Forelimb muscle (tissue), 1 donor: ENCODE measurements around the gene SSR2. TPM values are rescaled to one million over a fixed set of nuclear protein-coding genes. Genes with fewer than 3 reads are reported as not detected.

Experiments used
- DNase-seq: peaks from one replicate; pipeline ENCODE4 v3.0.0-alpha.2; 2013; ENCODE audit warnings: low read depth
- polyA plus RNA-seq: library from polyadenylated mRNA; unstranded; fragments of 120-200 nt; gene quantifications from one replicate; pipeline ENCODE4 v1.2.1, GENCODE V29; 2013; ENCODE audit not compliant: insufficient read length

The SSR2 gene
- polyA plus RNA-seq, 1 donor = 218 TPM

- no peak for DNase-seq
Measured at GRCh38 chr1:155974208-155975115, 46.3 kb downstream of the SSR2 start.

- DNase-seq = no peak
Measured at GRCh38 chr1:155973723-155974122, 47.0 kb downstream of the SSR2 start.

- DNase-seq = no peak
Measured at GRCh38 chr1:155971910-155972809, 48.6 kb downstream of the SSR2 start.

- no peak for DNase-seq
Measured at GRCh38 chr1:155970531-155971167, 50.1 kb downstream of the SSR2 start.

- DNase-seq = no peak
Measured at GRCh38 chr1:155969377-155969791, 51.4 kb downstream of the SSR2 start.

- no peak for DNase-seq
Measured at GRCh38 chr1:155968670-155969069, 52.1 kb downstream of the SSR2 start.

- no peak for DNase-seq
Measured at GRCh38 chr1:155968051-155968400, 52.7 kb downstream of the SSR2 start.

- DNase-seq = no peak
Measured at GRCh38 chr1:155967341-155968050, 53.3 kb downstream of the SSR2 start.

- no peak for DNase-seq
Measured at GRCh38 chr1:155966750-155967149, 54.0 kb downstream of the SSR2 start.

- DNase-seq = no peak
Measured at GRCh38 chr1:155966135-155966534, 54.6 kb downstream of the SSR2 start.

- DNase-seq = no peak
Measured at GRCh38 chr1:155964193-155964592, 56.6 kb downstream of the SSR2 start.

GRCh38 chr1:155962599-155963211 is 58.0 kb downstream of the SSR2 start:
- DNase-seq = no peak

GRCh38 chr1:155961937-155962336 is 58.8 kb downstream of the SSR2 start:
- no peak for DNase-seq

GRCh38 chr1:155960081-155960745 is 60.5 kb downstream of the SSR2 start:
- no peak for DNase-seq

Other genes with a start within 250 kb of the SSR2 start
- 31.4 TPM for gene GON4L, start 163.7 kb downstream of the SSR2 start, polyA plus RNA-seq
- gene SYT11, start 161.4 kb downstream of the SSR2 start, polyA plus RNA-seq = 14.1 TPM
- gene RIT1, start 109.6 kb downstream of the SSR2 start, polyA plus RNA-seq = 25.9 TPM
- 38.0 TPM for gene KHDC4, start 86.5 kb downstream of the SSR2 start, polyA plus RNA-seq
- gene RXFP4, start 79.3 kb downstream of the SSR2 start, polyA plus RNA-seq = not detected
- 143 TPM for gene ARHGEF2, start 42.4 kb downstream of the SSR2 start, polyA plus RNA-seq
- 47.5 TPM for gene UBQLN4, start 32.8 kb upstream of the SSR2 start, polyA plus RNA-seq
- gene LAMTOR2, start 33.8 kb upstream of the SSR2 start, polyA plus RNA-seq = 36.3 TPM
- not detected for gene RAB25, start 40.2 kb upstream of the SSR2 start, polyA plus RNA-seq
- gene MEX3A, start 61.5 kb upstream of the SSR2 start, polyA plus RNA-seq = 21.8 TPM
- 298 TPM for gene LMNA, start 93.8 kb upstream of the SSR2 start, polyA plus RNA-seq
- 3.0 TPM for gene SEMA4A, start 132.6 kb upstream of the SSR2 start, polyA plus RNA-seq
- 10.8 TPM for gene SLC25A44, start 173.2 kb upstream of the SSR2 start, polyA plus RNA-seq
- gene PMF1, start 192.1 kb upstream of the SSR2 start, polyA plus RNA-seq = 49.2 TPM
- 3.1 TPM for gene BGLAP, start 221.2 kb upstream of the SSR2 start, polyA plus RNA-seq
- gene PAQR6, start 227.1 kb upstream of the SSR2 start, polyA plus RNA-seq = 4.0 TPM